ENCODE measurements around the gene SPX.

SPX gene

GRCh38 chr12:21539797-21540196 is 13.7 kb downstream of the SPX start:
- no peak for DNase-seq

GRCh38 chr12:21541773-21542172 is 15.7 kb downstream of the SPX start:
- DNase-seq = no peak

GRCh38 chr12:21542403-21542802 is 16.3 kb downstream of the SPX start:
- DNase-seq = no peak

GRCh38 chr12:21543151-21543550 is 17.1 kb downstream of the SPX start:
- no peak for DNase-seq

GRCh38 chr12:21545557-21545956 is 19.5 kb downstream of the SPX start:
- DNase-seq = no peak

- DNase-seq = no peak
Measured at GRCh38 chr12:21546716-21547115, 20.6 kb downstream of the SPX start.

- DNase-seq = no peak
Measured at GRCh38 chr12:21547437-21547836, 21.3 kb downstream of the SPX start.

GRCh38 chr12:21551841-21552465 is 25.9 kb downstream of the SPX start:
- no peak for DNase-seq

- no peak for DNase-seq
Measured at GRCh38 chr12:21552635-21553328, 26.7 kb downstream of the SPX start.

GRCh38 chr12:21553329-21553675 is 27.2 kb downstream of the SPX start:
- no peak for DNase-seq

GRCh38 chr12:21558100-21558679 is 32.1 kb downstream of the SPX start:
- no peak for DNase-seq

GRCh38 chr12:21559855-21560569 is 33.9 kb downstream of the SPX start:
- DNase-seq = no peak

- DNase-seq = no peak
Measured at GRCh38 chr12:21561158-21561557, 35.1 kb downstream of the SPX start.

GRCh38 chr12:21562859-21563258 is 36.8 kb downstream of the SPX start:
- DNase-seq = no peak

- DNase-seq = no peak
Measured at GRCh38 chr12:21566223-21566906, 40.3 kb downstream of the SPX start.

GRCh38 chr12:21566907-21567394 is 40.9 kb downstream of the SPX start:
- DNase-seq = no peak

- DNase-seq = no peak
Measured at GRCh38 chr12:21568115-21568514, 42.0 kb downstream of the SPX start.

- DNase-seq = no peak
Measured at GRCh38 chr12:21571046-21571445, 45.0 kb downstream of the SPX start.

GRCh38 chr12:21573733-21574358 is 47.8 kb downstream of the SPX start:
- DNase-seq = no peak

- no peak for DNase-seq
Measured at GRCh38 chr12:21576431-21576830, 50.3 kb downstream of the SPX start.

- no peak for DNase-seq
Measured at GRCh38 chr12:21577516-21577915, 51.4 kb downstream of the SPX start.

GRCh38 chr12:21580748-21581516 is 54.8 kb downstream of the SPX start:
- DNase-seq = no peak

Measured in inflammatory macrophage treated with lipopolysaccharide for 1 hour (primary cell).